GM19351 (cell line): ENCODE measurements around the gene PLXNA2.

Experiments
- ATAC-seq: cut with Tn5 transposase; IDR thresholded peaks from one replicate; pipeline ENCODE4 v1.9.1; 2021; ENCODE audit warnings: mild to moderate bottlenecking, moderate library complexity; ENCODE audit not compliant: unreplicated experiment

PLXNA2 gene

DNA sequence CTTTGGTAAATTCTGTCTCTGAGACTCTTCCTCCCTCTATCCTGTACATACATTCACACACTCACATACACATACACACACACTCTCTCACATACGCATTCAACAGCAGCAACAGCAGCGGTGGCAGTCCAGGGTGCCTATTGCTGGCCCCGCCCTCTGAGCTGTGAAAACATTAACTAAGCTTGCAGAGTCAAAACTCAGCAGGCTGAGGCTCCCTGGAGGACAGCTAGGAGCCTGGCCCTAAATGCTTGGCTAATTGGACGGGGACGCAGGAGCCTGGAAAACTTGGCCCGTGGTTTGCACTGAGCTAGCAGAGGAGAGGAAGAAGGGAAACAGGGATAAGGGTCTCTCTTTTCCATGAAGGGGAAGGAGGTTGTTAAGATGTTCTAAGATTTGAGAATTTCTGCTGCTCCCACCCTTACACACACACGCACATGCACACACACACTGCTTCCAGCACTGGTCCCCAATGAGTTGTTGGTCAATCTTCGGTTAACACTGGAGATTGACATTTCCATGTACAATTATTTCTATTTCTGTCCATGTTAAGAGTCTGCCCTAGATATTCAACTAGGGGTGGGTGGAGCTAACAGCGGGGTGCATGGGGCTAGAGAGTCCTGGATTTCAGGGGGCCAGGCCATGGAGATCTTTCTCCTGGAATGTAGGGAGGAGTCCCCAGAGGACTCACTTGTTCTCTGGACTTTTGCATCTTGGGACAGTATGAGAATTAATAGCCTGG, 94.2 kb downstream of the PLXNA2 start:
- ATAC-seq, result no peak

GRCh38 chr1:208149213-208149612, 95.0 kb downstream of the PLXNA2 start:
- ATAC-seq, result no peak

DNA sequence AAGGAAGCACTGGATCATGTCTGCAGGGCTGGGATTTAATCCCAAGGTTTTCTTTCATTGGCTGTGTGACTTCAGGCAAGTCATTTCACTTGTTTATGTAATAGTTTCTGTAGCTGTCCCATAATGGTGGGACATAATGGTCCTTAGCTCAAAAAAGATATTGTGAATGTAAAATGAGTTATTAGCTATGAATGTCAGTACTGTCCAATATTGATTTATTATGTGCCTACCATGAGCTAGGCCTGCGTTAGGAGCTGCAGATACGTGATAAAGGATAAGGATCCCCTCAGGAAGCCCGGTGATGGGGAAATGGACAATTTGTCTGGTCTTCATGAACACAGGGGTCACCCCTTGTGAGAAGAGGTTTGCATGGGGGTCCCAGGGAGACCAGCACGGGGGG, 95.8 kb downstream of the PLXNA2 start:
- ATAC-seq, result no peak

DNA sequence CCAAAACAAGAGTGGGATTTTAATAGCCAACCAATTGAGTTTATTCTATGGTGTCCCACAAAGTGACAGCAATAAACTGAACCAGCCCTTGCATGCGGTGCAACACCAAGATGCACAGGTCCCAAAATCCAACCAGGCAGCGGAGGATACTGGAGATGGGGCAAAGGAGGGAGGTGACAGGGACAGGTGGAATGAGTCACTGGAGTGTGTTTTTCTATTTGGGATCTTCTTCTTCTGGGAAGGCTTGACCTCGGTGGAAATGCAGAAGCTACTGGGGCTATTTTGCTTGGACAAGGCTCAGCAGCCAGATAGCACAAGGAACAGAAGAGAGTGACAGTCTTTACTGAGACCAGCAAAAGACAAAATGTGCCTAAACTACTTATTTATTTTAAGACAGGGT, 97.5 kb downstream of the PLXNA2 start:
- no peak for ATAC-seq

DNA sequence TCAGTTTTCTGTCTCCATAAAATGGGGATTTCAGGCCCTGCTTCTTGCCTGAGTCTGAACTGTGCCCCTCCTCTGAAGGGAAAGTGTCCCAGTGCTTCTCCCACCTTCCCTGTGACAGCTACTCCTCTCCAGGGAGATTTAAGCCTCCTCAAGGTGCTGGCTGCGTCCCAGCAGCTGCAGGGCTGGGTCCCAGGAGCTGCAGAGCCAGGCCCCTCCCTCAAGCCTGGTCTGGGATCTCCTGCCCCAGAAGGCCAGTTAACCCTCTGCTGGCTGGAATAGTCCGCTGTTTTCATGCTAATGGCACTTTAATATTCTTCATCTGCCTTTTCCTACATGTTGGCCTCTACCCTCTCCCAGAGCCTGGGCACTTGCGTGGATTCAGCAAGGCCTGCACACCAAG, 99.0 kb downstream of the PLXNA2 start:
- ATAC-seq, result no peak

DNA sequence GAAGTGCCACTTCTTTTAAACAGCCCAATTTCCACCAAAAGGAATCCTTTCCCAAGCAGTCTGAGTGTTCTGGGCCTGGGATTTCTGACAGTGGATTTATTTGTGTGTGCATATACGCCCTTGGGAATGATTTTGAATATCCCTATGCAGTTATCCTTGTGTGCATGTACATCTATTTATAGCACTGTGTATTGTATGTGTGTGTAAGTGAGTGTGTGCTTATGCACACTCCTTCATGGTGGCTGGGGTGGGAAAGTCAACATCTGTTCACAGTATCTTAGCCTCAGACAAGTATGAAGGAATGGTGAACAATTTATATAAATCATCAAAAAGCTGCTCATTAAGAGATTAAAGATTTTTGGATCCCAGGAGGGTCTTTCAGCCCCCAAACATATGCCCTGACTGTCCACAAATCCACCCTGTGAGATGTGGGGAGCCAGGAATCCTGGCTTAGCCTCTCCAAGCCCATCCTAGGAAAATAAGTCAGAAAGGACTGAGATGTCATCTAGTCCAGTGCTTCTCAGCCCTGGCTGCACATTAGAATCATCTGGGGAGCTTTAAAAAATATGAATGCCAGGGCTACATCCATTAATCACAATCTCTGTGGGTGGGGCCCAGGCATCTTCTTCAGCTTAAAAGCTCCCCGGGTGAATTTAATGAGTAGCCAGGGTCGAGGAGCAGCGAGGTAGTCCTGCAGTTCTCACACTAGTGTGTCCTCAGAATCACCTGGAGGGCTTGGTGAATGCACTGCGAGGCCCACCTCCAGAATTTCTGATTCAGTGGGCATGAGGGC, 101.4 kb downstream of the PLXNA2 start:
- no peak for ATAC-seq

DNA sequence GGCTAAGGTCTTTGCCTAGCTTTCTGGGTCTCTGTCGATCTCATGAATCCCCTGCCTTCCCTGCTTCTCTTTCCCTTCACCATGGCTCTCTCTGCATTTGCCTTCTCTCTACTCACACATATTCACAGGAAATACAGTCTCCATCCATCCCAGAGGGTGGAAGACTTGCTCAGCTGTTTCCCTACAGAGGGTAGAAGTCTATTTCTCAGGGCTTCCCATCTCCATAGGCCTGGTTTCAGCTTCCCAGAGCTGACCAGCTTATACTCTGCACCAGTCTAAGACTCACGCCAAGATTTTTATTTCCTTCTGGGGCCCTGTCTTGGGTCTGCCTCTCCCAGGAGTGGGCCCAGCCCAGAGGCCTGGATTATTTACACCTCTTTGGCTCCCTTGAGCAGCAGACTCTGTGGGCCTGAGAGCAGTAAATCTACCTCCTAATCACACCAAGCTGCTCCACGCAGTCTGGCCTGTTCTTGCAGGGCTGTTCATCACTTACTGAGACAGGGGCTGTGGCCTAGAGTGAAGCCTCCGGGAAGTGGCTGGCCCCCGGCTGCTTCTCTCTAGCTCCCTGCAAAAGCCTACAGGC, 102.5 kb downstream of the PLXNA2 start:
- no peak for ATAC-seq

DNA sequence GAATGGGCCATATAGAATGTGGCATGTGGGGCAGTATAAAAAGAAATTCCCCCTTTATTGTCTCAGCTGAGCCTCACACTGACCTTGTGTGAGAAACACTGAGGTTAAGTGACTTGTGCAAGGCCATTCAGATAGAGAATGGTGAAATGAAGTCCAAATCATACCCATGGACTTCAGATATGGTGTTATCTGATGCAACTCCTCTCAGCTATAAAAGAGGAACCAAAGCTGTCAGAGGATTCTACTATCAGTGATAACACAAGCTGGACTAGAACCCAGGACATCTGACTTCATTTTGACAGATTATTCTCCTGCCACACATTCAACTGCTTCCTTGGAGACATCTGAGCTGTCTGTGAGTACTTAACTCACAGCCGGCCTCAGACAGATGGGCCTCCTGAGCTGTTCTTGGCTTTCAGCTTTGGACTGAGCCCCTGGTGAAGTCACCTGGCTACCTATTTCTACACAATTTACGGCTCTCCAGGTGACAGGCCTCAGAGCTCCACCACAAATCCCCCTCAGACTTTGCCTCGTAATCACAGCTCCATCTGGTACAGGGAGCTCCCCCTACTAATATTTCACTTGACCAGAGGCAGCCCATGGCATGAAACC, 104.6 kb downstream of the PLXNA2 start:
- no peak for ATAC-seq

- no peak for ATAC-seq
Observed at GRCh38 chr1:208137193-208137592, 107.0 kb downstream of the PLXNA2 start.

DNA sequence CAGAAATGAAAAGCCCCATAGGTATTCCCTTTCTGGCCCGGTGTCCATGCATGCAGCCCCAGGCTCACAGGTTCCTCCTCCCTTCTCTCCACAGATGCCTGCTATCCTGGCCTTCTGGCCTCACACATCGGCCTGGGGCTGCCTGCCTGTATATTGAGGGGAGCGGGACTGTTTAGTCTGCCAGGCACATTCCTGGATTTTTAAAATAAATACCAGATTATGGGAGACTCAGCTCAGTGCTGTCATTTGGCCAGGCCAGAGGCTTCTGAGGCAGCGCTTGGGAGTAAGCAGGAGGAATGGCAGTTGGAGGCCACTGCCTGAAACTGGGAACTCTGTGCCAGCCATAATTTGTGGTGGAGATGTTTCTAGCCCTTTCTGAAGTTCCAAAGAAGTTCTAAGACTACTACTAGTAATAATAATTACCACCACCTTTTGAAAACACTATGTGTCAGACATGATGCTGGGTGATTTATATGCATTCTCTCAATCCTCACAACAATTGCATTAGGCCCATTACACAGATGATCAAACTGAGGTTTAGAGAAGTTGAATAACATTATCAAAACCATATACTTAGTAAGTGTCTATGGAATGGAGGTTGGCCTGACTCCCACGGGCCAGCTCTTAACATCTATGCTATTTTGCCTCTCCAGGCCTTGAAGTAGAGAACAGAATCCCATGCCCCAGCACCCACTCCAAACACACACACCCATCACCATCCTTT, 107.6 kb downstream of the PLXNA2 start:
- ATAC-seq, result no peak

DNA sequence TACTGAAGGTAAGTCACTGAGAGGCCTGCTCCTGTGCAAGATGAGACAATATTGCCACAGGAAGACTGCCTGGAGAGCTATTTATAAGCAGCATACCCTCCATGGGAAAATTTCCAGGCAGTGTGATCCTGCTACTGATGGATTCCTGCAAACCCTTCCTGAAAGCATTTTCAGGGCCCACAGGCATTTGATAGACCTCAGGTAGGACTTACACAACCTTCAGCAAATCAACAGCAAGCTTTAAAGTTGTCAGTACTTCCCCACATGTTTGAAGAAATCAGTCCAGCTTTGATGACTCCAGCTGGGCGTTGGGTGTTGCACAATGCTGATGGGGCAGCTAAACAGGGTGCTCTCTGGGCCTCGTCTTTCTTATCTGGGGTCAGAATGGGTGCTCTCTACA, 108.8 kb downstream of the PLXNA2 start:
- ATAC-seq, result no peak

- no peak for ATAC-seq
Observed at GRCh38 chr1:208134491-208134890, 109.7 kb downstream of the PLXNA2 start.

DNA sequence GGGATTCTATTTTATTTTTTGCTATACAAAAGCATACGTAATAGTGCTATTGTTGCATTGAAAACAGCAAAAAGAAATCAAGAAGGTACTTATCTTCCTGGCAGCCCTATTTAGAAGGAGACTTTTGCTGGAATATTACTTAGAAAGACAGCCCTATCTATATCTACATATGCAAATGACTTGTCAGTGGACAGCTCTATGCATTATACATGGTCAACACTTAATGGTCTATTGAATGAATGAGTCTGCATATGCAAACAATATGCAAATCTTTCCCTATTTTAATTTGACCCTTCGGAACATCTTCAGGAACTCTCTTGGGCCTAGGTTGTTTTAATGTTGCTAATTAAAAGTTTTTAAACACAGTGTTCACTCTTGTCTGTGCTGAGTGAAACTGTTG, 110.8 kb downstream of the PLXNA2 start:
- ATAC-seq, result no peak

GRCh38 chr1:208132287-208132882, 111.8 kb downstream of the PLXNA2 start:
- ATAC-seq, result peak; percentile 97

DNA sequence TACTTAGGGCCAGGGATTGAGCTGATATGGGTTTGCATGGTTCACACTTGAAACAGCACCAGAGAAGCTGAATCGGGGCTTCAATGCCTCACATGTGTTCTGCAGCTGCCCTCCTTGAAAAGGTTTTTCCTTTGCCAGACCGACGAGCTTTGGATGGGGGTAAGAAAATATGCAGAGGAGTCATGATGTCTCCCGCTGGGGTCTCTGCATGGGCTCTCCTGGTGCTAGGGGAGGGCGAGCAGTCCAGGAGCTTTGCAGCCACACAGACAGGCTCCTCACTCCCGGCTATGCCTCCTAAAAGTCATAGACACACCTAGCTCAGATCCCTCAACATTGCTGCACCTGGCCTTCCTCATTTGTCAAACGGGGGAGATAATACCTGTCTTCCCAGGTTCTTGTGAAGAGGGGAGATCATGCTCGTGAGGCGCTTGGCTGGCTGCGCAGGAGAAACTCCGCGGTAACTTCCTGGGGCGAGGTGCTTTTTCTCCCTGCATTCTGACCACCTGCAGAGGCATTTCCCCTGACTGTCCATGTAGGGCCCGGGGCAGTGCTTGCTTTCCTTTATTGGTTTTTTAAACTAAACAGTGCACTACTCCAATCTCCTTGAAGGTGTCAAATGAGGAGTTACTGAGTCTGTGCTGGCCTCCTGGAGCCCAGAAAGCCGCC, 112.4 kb downstream of the PLXNA2 start:
- ATAC-seq, result peak; percentile 36

GRCh38 chr1:208129487-208129886, 114.7 kb downstream of the PLXNA2 start:
- no peak for ATAC-seq

- no peak for ATAC-seq
Observed at GRCh38 chr1:208129060-208129459, 115.1 kb downstream of the PLXNA2 start.

- no peak for ATAC-seq
Observed at GRCh38 chr1:208127792-208128529, 116.2 kb downstream of the PLXNA2 start.

GRCh38 chr1:208127284-208127683, 116.9 kb downstream of the PLXNA2 start:
- ATAC-seq, result no peak
